HT1080 (cell line): ENCODE measurements around the gene GSN. TPM values are rescaled to one million over a fixed set of nuclear protein-coding genes. Genes with fewer than 3 reads are reported as not detected.

ENCODE experiments used
- DNase-seq: peaks from one replicate; pipeline ENCODE4 v3.0.0-alpha.2; 2015; ENCODE audit warnings: low read depth
- total RNA-seq: library from RNA; depleted of rRNA; stranded (reverse); fragments of >200 nt; shearing (Covaris generic); gene quantifications from 2 replicates; pipeline ENCODE4 v1.2.3, GENCODE V29; 2014

Gene GSN
- total RNA-seq, 1 experiment from 2014 or later: 75.8 TPM

DNA sequence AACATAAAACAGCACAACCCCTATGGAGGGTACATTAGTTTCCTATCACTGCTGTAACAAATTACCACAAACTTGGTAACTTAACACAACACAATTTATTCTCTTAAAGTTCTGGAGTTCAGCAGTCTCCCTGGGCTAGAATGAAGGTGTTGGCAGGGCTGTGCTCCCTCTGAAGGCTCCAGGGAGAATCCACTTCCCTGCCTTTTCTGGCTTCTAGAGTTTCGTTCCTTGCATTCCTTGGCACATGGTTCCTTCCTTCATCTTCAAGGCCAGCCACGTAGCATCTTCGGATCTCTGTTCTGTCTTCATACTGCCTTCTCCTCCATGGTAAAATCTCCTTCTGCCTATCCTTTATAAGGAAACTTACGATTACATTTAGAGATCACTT, 25.0 kb upstream of the GSN start:
- DNase-seq: no peak

DNA sequence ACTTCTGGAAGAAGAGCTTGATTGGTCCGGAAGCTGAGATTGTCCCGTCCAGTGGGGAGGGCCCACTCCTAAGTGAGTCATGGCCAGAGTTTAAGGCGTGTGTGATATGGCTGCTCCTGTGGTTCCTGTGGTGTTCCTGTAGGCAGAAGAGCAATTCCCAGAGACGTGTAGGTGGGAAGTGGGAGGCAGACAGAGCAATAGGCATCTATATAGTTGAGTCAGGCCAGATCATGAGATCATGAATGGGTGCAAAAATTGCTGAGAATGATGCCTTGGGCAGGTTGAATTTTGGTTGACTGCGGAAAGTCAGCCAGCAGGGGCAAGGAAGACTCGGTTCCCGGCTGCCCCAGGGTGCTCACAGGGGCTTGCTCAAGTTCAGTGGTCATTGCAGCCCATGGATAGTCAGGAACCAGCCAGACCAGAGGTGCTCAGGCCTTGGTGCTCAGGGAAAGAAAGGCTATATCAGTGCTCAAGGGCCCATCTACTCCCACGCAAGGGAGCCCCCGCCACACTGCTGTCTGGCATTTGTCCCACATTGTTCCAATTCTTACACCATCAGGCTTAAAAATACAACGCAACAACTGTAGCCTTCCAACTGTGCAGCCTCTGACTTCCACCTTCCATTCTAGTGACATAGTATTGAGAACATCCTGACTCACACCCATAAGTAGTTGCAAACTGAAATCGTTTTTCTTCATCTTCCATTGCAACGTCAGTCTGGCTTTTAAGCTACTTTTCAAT, 21.0 kb upstream of the GSN start:
- peak; percentile 78 for DNase-seq

GRCh38 chr9:121249563-121249962, 18.4 kb upstream of the GSN start:
- no peak for DNase-seq

GRCh38 chr9:121252104-121252851, 15.7 kb upstream of the GSN start:
- no peak for DNase-seq

DNA sequence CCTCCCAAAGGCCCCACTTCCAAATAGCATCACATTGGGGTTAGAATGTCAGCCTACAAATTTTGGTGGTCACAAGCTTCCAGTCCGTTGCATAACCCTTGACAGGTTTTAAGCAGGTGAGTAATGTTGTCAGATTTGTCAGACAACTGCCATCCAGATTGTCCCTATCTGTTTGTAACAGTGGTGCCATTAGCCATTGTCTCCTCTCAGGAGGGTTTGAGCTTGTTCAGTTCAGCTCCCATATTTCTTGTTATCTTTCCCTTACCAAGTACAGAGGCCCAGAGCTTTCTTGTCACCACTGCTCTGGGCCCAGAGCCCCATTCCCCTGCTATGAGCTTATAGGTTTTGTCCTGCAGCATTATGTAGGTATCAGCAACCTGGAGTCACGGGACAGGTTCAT, 14.8 kb upstream of the GSN start:
- no peak for DNase-seq

DNA sequence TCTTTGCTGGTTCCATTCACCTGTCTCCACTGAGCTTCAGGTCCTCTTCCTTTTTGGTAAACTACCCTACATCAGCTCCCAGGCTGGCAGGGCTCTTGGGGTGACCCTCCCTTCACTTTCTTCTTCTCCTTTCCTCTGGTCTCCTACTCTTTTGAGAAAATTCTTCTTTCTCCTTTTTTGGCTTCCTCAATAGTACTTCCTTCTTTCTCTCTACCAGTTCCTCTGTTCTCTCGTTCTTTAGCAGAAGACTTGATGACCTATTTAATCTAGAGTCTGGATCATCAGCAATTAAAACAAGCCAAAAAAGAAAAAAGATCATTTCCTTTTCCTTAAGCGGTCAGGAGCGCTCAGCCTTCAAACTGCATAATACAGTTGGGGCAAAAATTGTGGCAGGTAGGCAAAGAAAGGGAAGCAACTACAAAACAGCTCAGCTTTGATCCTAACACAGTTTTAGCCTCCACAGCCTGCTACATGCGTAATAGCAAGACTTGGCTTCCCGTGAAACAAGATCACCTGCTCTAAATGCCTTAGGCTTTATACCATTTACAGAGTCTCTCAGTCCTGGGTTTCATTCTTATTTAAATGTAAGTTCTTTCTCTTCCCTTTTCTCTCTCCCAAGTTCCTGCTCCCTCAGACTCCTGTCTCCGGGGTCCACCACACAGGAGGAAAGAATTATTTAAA, 14.0 kb upstream of the GSN start:
- no peak for DNase-seq

- no peak for DNase-seq
Measured at GRCh38 chr9:121259498-121259897, 8.5 kb upstream of the GSN start.

GRCh38 chr9:121259935-121260334, 8.0 kb upstream of the GSN start:
- no peak for DNase-seq

DNA sequence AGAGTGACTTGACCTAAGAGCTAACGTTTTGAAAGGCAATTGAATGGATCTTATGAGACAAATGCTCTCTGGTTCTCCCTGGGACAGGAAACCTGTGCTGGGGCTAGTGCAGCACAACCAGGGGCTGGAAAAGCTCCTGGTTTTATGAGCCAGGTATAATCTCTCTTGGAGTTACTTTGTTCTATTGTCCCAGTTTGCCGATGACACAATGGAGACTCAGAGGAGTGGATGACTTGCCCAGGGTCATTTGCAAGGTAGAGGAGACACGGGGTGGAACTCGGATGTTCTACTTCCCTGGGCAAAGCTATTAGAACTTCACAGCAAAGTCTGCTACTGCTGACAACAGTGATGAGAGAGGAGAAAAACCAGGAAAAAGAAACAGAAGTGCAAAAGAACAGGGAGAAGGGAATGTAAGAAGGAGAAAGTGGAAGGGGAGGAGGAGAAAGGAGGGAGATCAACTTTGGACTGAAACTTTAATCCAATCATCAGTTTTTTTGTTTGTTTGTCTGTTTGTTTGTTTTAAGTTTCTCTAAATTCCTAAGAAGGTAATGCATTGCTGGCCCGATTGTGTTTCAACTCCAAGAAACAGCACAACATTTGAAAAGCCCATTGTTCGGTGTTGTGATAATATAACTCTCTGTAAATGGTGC, 7.4 kb upstream of the GSN start:
- DNase-seq: no peak

DNA sequence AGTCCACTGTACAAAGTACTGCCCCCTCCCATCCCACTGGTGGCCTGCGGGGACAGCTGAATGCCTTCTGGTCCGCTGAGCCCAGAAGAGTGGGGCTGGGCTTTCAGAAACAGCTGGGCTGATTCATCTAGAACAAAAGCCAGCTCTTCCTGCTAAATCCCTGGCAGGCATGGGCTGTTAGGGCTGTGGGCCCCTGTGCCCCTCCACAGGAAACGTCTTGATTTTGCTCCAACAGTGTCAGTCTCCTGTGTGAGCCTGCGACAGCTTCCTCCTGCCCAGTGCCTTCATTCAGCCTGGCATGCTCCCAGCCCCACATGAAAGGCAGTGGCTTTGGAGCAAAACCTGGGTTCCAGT, 6.9 kb upstream of the GSN start:
- DNase-seq: peak; percentile 77

DNA sequence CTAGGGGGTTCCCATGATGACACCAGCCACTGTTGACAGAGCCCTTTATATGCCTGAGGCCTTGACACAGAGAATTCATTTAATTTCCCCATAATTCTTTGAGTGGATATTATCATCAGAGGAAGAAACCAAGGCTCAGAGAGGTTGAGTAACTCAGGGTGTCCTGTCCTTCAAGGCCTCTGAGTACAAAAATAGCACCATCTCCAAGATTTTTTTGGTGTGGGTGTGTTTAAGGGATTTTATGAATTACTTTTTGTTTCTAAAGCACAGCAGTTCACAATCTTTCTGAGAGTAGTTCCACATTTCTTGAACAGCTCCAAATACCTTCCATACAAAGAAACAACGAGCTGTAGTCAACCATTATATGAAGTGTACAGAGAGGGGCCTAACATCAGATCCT, 6.2 kb upstream of the GSN start:
- DNase-seq: no peak

DNA sequence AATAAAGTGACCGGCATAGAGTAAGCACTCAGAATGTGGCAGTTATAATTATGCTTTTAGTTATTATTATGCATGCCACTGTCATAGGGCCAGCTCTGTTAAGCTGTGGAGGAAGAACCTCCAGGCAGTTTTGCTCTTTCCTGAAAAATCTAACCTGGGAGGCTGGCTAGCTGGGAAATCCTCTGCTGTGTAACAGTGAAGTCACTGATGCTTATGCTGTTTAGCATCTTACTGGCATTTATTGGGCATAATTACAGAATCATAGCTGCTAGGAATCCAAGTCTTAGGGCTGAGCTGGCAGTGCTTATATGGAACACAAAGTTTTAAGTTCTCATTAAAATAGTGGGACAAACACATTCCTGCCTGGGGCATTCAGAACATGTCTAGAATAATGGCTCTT, 5.5 kb upstream of the GSN start:
- DNase-seq: no peak

DNA sequence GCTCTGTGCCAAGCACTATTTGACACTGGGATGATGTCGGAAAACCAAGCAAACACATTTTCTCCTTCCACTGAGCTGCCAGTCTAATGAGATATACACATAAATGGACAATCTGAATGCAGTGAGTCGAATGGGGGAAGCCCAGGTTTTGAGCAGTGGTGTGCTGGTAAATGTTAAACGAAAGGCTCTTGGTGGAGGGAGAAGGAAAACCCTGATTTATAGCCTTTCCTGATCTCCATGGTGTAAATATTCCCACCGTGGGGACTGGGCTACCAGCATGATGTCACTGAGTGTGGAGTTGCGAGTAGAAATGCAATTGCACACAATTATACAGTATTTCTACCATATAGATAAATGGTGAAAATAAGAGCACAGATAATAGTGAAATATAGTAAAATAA, 5.0 kb upstream of the GSN start:
- no peak for DNase-seq

DNA sequence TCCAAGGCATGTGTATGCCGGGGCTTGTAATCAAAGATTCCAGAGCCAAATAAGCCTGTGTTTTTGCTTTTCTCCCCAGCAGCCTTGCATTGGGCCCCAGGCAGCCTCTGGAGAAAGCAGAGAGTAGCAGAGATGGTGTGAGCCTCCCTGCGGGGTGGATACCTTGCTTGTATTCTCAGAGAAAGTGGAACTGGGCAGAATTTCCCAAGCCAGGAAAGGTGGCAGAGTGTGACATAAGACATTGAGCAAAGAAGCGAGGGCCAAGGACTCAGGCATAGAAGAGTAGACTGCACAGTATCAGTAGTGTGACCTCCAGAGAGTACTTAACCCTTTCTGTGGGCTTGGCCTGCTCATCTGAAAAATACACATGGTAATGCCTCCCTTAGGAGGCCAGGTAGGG, 1.6 kb upstream of the GSN start:
- no peak for DNase-seq

- no peak for DNase-seq
Measured at GRCh38 chr9:121266906-121267650, 884 bp upstream of the GSN start.

DNA sequence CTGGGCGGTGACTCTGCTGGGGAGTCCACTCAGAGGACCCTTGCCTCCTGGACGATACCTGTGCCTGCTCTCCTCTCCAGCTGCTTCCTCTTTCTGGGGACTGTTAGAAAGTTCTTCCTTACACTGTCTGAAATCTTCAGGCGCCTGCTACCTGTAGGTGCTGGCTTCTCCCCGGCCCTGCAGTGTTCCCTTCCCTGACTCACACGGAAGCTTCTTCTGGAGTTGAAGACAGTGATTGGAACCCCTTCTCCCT, 562 bp downstream of the GSN start:
- DNase-seq: no peak

- peak; percentile 49 for DNase-seq
Measured at GRCh38 chr9:121268851-121269641, 1.1 kb downstream of the GSN start.

DNA sequence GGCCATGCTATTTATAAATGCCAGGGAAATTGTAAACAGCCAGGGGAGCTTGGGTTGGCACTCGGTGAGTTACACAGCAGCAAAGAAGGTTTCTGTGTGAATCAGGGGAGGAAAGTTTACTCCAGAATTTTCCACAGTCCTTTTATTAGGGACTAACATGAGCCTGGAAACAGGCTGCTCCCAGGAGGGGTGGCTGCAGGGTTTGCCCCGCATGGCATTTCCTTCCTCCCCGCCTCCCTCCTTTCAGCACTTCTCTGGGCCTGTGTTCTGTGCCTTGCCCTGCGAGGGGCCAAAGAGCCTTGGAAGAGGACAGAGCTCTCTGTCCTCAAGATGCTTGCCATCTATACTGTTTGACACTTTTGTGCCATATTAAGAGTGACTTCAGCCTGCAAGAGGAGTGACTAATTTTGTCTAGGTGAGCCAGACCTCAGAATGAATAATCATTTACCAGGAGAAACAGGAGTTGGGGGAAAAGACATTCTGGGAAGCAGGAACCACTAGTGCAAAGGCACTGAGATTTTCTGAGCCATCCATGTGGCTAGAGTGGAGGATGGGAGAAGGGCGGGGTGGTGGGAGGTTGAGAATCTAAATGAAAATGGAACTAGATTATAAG, 1.8 kb downstream of the GSN start:
- DNase-seq: peak; percentile 43

GRCh38 chr9:121271368-121272341, 3.7 kb downstream of the GSN start:
- peak; percentile 89 for DNase-seq
